CD4-positive, alpha-beta T cell treated with Interferon gamma for 1 hour (primary cell): ENCODE measurements around the gene PHLDB3.

Source experiments
- DNase-seq: peaks from one replicate; pipeline ENCODE4 v3.0.0-alpha.2; 2020

Gene PHLDB3

DNA sequence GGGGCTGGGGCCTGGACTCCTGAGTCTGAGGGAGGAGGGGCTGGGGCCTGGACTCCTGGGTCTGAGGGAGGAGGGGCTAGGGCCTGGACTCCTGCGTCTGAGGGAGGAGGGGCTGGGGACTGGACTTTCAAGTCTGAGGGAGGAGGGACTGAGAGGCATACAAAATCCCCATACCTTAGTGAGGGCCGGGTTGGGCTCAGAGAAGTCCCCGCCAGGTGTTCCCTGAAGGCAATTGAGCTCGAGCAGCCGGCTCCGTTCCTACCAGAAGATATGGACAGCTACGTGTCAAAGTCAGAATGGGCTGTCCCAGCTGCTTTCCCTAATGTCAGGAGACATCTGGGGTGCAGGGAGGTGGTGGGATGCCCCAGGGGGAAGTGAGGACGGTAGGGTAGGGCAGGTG is 9.5 kb downstream of the PHLDB3 start:
- no peak for DNase-seq

- no peak for DNase-seq
Measured at GRCh38 chr19:43490759-43491158, 13.8 kb downstream of the PHLDB3 start.

GRCh38 chr19:43489979-43490599 is 14.5 kb downstream of the PHLDB3 start:
- no peak for DNase-seq

DNA sequence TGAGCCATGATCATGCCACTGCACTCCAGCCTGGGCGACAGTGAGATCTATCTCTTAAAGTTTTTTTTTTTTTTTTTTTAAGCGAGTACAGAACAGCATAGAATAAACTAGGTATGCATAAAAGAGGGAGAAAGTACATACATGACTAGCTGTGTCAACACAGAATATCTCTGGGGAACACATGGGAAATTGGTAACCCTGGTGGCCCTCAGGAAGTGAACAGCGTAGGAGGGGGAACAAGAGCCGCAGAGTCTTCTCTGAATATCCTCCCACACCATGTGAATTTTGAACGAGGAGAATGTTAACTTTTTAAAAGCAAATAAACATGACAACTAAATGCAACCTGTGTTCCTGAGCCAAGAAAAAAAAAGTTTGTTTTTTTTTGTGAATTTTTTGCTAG is 15.2 kb downstream of the PHLDB3 start:
- DNase-seq: no peak

DNA sequence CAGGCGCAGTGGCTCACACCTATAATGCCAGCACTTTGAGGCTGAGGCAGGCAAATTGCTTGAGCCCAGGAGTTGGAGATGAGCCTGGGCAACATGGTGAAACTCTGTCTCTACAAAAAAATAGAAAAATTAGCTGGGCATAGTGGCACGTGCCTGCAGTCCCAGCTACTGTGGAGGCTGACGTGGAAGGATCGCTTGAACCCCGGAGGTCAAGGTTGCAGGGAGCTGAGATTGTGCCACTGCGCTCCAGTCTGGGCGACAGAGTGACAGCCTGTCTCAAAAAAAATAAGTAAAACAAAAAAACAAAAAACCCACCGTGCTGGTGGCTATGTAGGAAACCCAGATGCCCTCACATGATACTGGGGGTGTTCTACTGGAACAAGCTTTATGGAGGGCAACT is 16.4 kb downstream of the PHLDB3 start:
- DNase-seq: no peak

GRCh38 chr19:43486412-43486811 is 18.1 kb downstream of the PHLDB3 start:
- DNase-seq: no peak

DNA sequence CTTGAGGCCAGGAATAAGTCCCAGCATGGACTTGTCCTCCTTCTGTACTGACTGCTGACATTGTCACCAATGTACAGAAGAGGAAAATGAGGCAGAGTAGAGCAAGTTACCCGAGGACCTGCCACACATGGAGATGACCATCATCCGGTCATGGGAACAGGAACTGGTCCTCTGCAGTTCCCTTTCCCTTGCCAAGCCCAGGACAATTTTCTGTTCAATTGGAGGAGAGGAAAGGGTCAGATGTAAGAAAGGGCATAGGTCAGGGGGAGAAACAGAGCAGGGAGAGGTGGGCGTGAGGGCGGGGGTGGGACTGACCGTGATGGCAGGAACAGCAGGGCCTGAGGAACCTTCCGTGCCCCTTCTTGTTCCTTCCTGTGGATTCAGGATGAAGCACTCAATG is 18.6 kb downstream of the PHLDB3 start:
- no peak for DNase-seq

- DNase-seq: no peak
Measured at GRCh38 chr19:43483281-43483680, 21.3 kb downstream of the PHLDB3 start.

DNA sequence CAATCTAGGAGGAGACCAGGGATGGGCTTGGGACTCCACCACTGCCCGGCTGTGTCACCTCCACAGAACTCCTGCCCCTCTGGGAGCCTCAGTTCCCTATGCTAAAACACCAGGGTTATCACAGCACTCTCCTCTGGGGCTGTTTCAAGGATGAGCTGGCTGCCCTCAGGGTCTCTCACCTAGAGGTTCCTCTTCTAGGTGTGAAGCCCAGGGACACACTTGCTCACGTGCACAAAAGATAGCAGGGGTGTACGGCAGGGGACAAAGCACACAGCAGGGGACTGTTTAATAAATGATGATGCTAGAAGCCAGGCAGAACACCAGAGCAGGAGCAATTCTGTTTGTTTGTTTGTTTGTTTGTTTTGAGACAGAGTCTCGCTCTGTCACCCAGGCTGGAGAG is 22.4 kb downstream of the PHLDB3 start:
- DNase-seq: no peak

DNA sequence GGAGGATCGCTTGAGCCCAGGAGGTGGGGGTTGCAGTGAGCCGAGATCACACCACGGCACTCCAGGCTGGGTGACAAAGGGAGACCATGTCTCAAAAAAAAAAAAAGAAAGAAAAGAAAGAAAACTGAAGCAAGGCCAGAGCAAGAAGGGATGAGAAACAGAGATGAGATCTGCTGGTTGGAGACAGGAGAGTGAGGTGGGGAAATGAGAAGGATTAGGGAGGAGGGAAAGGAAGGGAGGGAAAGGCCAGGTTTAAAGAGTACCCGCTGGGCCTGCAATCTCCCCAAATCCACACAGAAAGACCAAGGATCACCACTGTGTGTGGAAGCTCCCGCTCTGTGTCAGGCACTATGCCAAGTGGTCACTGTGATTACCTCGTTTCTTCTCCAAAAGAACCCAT is 22.8 kb downstream of the PHLDB3 start:
- no peak for DNase-seq

DNA sequence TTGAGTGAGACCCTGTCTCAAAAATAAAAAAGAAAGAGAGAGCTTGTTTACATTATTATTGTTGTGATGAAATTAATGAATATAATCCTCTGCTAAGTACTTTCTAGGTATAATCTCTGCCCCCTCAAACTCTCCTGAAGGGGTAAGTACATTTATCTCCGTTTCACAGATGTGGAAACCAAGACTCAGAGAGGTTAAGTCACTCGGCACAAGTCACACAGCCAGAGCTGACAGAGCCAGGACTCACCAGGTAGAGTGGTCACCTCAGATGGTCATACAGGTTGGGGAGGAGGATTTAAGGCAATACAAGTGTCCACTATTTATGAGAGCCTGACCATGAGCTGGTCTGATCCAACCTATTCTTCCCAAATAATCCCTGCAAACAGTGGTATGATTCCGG is 24.0 kb downstream of the PHLDB3 start:
- no peak for DNase-seq

- DNase-seq: no peak
Measured at GRCh38 chr19:43479961-43480561, 24.5 kb downstream of the PHLDB3 start.

DNA sequence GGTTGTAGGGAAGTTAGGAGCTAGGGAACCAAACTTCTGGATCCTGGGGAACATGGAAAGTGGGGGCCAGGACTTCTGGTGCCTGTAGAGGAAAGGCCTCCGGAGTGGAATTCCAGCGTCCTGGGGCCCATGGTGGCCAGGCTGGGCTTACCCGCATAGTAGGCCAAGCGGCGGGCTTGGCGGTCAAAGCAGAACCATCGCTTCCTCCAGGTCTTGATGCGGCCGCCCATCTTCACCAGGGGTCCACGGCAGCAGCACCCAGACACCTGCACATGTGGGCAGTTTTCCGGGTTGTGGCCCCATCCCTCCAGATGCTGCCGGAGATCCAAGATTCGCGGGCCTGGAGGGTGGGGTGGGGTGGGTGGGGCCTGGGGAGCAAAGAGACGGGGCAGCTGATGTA is 25.3 kb downstream of the PHLDB3 start:
- DNase-seq: no peak

- no peak for DNase-seq
Measured at GRCh38 chr19:43478323-43478722, 26.2 kb downstream of the PHLDB3 start.

DNA sequence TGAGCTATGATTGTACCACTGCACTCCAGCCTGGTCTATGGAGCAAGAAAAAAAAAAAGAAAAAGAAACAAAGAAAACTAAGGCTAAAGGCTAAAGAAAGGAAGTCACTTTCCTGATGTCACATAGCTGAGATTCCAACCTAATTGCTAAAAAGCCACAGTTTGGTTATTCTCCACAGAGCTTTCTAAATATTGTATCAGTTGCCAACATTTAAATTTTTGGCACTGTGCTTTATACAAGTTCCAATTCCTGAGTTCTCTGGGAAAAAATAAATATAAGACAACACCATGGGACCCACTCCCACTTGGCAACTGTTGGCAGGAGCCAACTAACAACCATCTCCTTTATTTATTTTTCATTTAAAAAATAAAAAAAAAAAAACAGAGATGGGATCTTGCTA is 27.9 kb downstream of the PHLDB3 start:
- DNase-seq: no peak

DNA sequence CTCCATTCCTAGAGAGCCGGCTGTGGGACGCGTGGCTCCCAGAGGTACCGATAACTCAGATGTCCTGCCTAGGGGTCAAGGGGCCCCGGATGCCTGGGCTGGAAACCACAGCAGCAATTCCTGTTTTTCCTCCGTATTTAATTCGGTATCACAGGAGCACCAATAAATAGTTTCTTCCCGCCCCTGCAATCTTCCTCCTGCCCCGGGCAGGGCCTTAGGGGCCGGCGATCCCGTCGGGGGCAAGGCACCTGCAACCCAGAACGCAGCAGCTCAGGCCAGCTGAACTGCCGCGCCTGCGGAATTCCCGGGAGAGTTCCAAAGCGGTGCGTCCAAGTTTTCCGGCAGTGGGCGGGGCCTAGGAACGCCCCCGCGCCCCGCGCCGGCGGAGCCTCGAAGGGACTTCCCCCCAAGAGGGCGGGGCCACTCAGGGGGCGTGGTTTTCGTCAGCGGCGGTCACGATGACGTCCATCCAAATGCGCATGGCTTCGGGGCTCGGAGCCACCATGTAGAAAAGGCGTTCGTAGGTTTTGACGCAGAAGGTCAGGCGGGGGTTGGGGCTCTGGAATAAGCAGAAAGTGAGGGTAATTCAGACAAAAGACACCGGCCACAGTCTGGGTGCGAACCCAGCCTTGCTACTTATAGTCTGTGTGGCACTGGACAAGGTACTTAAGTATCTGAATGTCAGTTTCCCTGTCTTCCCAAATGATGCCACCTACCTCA is 29.4 kb downstream of the PHLDB3 start:
- DNase-seq: peak; percentile 94

DNA sequence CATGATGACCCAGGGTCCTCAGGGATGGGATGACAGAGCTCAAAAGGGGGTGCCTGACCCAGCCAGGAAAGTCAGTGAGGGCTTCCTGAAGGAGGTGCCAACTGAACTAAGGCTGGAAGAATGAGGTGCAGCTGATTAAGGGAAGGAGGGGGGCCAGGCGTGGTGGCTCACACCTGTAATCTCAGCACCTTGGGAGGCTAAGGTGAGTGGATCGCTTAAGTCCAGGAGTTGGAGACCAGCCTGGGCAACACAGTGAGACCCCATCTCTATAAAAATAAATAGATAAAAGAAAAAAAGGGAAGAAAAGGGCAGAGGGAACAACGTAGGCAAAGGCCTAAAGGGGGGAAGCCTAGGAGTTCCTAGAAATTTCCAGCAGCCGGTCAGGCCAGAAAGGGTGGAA is 30.1 kb downstream of the PHLDB3 start:
- no peak for DNase-seq

DNA sequence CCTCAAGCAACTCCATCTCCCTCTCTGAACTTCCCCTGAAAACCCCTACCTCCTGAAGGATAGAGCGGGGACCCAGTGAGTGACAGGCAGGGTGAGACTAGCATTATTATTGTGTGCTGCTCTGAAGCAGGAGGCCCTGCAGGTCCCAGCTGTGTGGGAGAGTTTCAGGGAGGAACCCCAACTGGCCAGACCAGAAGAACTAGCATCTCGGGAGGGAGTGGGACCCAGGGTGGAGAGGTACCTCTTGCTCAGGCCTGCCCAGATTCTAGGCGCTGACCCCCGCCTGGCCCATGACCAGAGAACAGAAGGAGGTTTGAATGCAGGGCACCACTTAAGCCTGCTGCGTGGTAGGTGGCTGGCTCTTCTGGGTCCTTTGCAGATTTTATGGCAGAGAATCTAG is 33.5 kb downstream of the PHLDB3 start:
- no peak for DNase-seq

DNA sequence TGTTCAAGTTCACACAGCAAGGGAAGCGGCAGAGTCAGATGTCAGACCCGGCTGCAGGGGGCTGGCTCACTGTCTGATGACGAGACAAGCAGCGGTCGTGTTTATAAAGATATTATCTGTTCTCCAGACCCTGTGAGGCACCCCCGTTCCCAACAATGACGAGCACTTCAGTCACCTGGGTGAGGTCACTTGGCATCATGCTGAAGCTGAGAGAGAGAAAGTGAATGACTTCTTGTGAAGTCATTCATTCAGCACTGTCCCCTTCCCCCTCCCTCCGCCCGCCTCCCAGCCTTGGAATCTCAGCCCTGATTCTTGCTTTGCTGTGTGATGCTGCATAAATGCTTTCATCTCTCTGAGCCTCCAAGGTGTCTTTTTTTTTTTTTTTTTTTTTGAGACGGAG is 34.3 kb downstream of the PHLDB3 start:
- DNase-seq: peak; percentile 86

DNA sequence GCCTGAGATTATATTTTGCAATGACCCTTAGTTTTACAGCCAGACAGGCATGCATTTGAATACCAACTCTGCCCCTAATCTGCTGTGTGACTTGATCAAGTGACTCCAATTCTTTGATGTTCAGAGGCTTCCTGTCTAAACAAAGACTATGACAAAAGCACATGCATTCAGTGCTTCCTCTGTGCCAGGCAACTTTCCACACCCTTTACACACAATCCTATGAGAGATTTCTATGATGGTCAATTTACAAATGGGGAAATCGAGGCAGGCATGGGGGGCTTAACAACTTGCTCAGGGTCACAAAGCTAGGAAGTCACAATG is 35.4 kb downstream of the PHLDB3 start:
- DNase-seq: peak; percentile 15

DNA sequence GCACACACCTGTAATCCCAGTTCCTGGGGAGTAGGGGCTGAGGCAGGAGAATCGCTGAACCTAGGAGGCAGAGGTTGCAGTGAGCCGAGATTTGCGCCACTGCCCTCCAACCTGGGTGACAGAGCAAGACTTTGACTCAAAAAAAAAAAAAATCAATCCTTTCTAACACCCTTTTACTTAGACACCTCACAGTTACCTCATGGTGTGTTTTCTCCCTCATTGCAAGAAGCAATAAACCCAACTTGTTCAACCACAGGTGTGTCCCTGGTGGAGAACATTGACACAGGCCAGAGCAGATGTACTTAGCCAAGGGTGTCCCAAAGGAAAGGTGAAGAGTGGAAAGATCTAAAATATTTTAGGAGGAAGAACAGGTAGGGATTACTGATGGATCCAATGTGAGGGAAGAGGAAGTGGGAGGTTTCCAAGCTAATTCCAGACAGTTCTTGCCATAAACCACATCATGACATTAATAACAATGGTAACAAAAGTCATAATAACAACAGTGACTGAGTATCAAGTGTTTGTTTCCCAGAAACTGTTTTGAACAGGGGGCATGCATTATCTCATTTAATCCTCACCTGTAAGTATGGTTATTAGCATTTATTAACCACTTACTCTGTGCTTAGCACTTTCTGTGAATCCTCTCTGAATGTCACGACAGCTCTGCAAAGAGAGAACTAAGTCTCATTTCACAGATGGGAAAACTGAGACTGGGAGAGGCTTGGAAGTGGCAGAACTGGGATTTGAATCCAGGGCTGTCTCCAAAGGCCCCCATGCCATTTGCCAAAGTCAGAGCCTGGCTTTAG is 36.0 kb downstream of the PHLDB3 start:
- DNase-seq: no peak

GRCh38 chr19:43467730-43468129 is 36.8 kb downstream of the PHLDB3 start:
- DNase-seq: no peak

DNA sequence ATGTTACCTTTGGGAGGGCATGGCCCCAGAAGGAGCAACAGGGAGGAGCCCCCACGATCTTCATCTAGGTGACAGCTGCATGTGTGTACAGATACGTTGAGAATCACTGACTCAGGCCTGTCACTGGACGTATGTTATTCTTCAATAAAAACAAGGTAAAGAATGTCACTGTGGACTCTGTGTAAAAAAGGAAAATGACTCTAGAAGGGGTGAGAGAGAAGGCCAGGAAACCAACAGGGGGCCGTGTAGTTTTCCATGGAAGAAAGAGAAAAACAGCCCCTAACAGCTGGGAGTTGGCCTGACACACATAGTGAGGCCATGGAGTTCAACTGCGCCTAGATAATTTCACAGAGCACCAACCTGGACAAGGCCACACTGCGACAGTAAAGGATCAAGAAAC is 37.3 kb downstream of the PHLDB3 start:
- DNase-seq: no peak

DNA sequence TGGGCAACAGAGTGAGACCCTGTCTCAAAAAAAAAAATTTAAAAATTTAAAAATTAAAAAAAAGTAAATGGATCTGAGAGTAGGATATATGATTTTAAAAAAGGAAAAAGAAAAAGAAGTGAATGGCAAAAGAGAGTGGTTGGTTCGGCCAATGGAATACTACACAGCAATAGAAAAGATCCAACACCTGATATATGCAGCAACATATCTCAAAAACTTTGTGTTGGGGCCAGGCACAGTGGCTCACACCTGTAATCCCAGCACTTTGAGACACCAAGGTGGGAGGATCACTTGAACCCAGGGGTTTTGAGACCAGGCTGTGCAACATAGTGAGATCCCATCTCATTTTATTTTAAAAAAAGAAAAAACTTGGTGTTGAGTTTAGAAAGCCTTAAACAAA is 37.8 kb downstream of the PHLDB3 start:
- no peak for DNase-seq
